ENCODE data around the gene ID2. TPM values are rescaled to one million over a fixed set of nuclear protein-coding genes. Genes with fewer than 3 reads are reported as not detected.

Gene ID2
- total RNA-seq, 1 experiment from 2014 or later = 2.1 TPM

DNA sequence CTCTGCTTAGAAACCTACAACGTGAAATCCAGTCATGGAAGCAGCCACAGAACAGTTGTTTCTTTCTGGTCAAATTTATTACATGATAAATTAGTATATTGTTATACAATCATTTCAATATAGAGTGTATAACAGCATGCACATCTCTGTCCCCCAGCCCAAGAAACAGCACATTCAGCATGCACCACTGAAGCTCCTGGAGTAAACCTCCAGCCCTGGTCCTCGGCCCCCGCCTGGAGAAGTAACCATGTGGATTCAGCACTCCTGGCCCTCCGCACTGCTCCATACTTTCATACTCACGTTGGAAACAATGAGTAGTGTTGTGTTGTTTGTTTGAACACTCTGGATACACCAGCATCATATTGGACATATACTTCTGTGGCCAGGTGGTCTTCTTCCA is 15.3 kb upstream of the ID2 start:
- H3K4me3 ChIP-seq (ENCODE audit: low read depth in 2 of 2, low read length in 2 of 2) = no peak overlapping the region
- CTCF ChIA-PET = no interaction called here
- no peaks in the 10 kb centered on the region; the same call in 1 of the 2 replicates for H3K27me3 ChIP-seq (ENCODE audit: control insufficient read depth, insufficient read depth, low read length)
- no peak overlapping the region for H3K27ac ChIP-seq (ENCODE audit: low read length)
- TF ChIP-seq POLR2AphosphoS5 (IDR thresholded peaks at IDR 0.05; ENCODE audit: low read depth, low read length) (no peak), TCF7L2 (IDR thresholded peaks at IDR 0.05; ENCODE audit: low read depth, low read length) (no peak), SIN3A (IDR thresholded peaks at IDR 0.05; ENCODE audit: borderline replicate concordance, insufficient read depth, low read depth, low read length) (no peak)
- TF ChIP-seq, protein P1, sequence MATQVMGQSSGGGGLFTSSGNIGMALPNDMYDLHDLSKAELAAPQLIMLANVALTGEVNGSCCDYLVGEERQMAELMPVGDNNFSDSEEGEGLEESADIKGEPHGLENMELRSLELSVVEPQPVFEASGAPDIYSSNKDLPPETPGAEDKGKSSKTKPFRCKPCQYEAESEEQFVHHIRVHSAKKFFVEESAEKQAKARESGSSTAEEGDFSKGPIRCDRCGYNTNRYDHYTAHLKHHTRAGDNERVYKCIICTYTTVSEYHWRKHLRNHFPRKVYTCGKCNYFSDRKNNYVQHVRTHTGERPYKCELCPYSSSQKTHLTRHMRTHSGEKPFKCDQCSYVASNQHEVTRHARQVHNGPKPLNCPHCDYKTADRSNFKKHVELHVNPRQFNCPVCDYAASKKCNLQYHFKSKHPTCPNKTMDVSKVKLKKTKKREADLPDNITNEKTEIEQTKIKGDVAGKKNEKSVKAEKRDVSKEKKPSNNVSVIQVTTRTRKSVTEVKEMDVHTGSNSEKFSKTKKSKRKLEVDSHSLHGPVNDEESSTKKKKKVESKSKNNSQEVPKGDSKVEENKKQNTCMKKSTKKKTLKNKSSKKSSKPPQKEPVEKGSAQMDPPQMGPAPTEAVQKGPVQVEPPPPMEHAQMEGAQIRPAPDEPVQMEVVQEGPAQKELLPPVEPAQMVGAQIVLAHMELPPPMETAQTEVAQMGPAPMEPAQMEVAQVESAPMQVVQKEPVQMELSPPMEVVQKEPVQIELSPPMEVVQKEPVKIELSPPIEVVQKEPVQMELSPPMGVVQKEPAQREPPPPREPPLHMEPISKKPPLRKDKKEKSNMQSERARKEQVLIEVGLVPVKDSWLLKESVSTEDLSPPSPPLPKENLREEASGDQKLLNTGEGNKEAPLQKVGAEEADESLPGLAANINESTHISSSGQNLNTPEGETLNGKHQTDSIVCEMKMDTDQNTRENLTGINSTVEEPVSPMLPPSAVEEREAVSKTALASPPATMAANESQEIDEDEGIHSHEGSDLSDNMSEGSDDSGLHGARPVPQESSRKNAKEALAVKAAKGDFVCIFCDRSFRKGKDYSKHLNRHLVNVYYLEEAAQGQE (IDR thresholded peaks at IDR 0.05; ENCODE audit: insufficient read depth in 1 of 2, low read depth in 2 of 2, low read length in 1 of 2) = no peak
- TF ChIP-seq, protein P2, sequence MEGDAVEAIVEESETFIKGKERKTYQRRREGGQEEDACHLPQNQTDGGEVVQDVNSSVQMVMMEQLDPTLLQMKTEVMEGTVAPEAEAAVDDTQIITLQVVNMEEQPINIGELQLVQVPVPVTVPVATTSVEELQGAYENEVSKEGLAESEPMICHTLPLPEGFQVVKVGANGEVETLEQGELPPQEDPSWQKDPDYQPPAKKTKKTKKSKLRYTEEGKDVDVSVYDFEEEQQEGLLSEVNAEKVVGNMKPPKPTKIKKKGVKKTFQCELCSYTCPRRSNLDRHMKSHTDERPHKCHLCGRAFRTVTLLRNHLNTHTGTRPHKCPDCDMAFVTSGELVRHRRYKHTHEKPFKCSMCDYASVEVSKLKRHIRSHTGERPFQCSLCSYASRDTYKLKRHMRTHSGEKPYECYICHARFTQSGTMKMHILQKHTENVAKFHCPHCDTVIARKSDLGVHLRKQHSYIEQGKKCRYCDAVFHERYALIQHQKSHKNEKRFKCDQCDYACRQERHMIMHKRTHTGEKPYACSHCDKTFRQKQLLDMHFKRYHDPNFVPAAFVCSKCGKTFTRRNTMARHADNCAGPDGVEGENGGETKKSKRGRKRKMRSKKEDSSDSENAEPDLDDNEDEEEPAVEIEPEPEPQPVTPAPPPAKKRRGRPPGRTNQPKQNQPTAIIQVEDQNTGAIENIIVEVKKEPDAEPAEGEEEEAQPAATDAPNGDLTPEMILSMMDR (IDR thresholded peaks at IDR 0.05) = no peak
- in situ Hi-C loops (cut with HindIII; ENCODE audit: low pct_unique_long_range_greater_than_20kb, low sequenced_read_pairs) = no loop called here
- ATAC-seq = no peak
- no peak for DNase-seq (ENCODE audit: low read depth, low spot score)
- H3K9me3 ChIP-seq (ENCODE audit: control insufficient read depth, insufficient read depth, low read depth, low read length) = no peaks in the 10 kb centered on the region
- POLR2A ChIA-PET = no interaction called here
- H3K36me3 ChIP-seq (ENCODE audit: control insufficient read depth, insufficient read depth, low read length) = no peaks in the 10 kb centered on the region
- intact Hi-C loops (cut with micrococcal nuclease; ENCODE audit: unreplicated experiment) = no loop called here
- BruUV-seq (replicated peaks) = no TSS peak
- 0 out of 2 replicates have a peak, but pooled peaks cover 3% of the 10 kb centered on the region for H3K4me1 ChIP-seq (ENCODE audit: control insufficient read depth, insufficient read depth, low read length)

DNA sequence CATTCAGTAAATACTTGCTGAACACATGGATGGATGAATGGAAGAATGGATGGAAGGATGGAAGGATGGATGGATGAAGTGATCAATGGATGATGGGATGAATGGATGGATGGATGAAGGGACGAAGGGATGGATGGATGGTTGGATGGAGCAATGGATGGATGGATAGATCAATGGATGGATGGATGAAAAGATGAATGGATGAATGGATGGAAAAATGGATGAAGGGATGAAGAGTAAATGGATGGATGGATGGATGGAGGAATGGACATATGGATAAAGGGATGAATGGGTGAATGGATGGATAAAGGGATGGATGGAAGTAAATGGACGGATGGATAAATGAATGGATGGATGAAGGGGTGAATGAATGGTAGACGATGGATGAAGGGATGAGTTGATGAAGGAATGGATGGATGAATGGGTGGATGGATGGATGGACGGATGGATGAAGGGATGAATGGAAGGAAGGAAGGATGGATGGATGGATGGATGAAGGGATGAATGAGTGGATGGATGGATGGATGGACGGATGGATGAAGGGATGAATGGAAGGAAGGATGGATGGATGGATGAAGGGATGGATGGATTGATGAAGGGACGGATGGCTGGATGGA is 13.9 kb upstream of the ID2 start:
- POLR2A ChIA-PET = no interaction called here
- H3K36me3 ChIP-seq (ENCODE audit: control insufficient read depth, insufficient read depth, low read length) = no peaks in the 10 kb centered on the region
- ATAC-seq = no peak
- BruUV-seq (replicated peaks) = no TSS peak
- CTCF ChIA-PET = no interaction called here
- H3K4me3 ChIP-seq (ENCODE audit: low read depth in 2 of 2, low read length in 2 of 2) = no peak overlapping the region
- intact Hi-C loops (cut with micrococcal nuclease; ENCODE audit: unreplicated experiment) (no loop called here), in situ Hi-C loops (cut with HindIII; ENCODE audit: low pct_unique_long_range_greater_than_20kb, low sequenced_read_pairs) (no loop called here)
- no peak overlapping the region for H3K27ac ChIP-seq (ENCODE audit: low read length)
- TF ChIP-seq, protein P1 (IDR thresholded peaks at IDR 0.05; ENCODE audit: insufficient read depth in 1 of 2, low read depth in 2 of 2, low read length in 1 of 2) = no peak
- TF ChIP-seq POLR2AphosphoS5 (IDR thresholded peaks at IDR 0.05; ENCODE audit: low read depth, low read length) (no peak), SIN3A (IDR thresholded peaks at IDR 0.05; ENCODE audit: borderline replicate concordance, insufficient read depth, low read depth, low read length) (no peak), TCF7L2 (IDR thresholded peaks at IDR 0.05; ENCODE audit: low read depth, low read length) (no peak)
- TF ChIP-seq, protein P2 (IDR thresholded peaks at IDR 0.05) = no peak
- H3K27me3 ChIP-seq (ENCODE audit: control insufficient read depth, insufficient read depth, low read length) = no peaks in the 10 kb centered on the region; the same call in 1 of the 2 replicates
- H3K4me1 ChIP-seq (ENCODE audit: control insufficient read depth, insufficient read depth, low read length) = no peaks in the 10 kb centered on the region
- no peak for DNase-seq (ENCODE audit: low read depth, low spot score)
- no peaks in the 10 kb centered on the region for H3K9me3 ChIP-seq (ENCODE audit: control insufficient read depth, insufficient read depth, low read depth, low read length)
